Neural cell (in vitro differentiated cells): ENCODE measurements around the gene USF1. TPM values are rescaled to one million over a fixed set of nuclear protein-coding genes. Genes with fewer than 3 reads are reported as not detected.

ENCODE experiments used
- H2AFZ ChIP-seq: fragments of 200-600, 300-800 bp; sonication (generic), shearing (Covaris generic); 2 replicates; pipeline ENCODE4 v1.6.0; 2014; ENCODE audit warnings: low read depth, mild to moderate bottlenecking, antibody characterized with exemption, low read length, moderate library complexity
- H3F3A ChIP-seq: fragments of 200-600 bp; shearing (Covaris generic); 2 replicates; pipeline ENCODE4 v1.6.1; 2016; ENCODE audit warnings: mild to moderate bottlenecking, moderate library complexity, mixed read lengths, antibody characterized with exemption, low read length; ENCODE audit not compliant: insufficient read depth, poor library complexity, severe bottlenecking
- H3K27ac ChIP-seq: fragments of 200-600, 300-800 bp; sonication (generic), shearing (Covaris generic); 2 replicates; pipeline ENCODE4 v1.5.1; 2014; ENCODE audit warnings: mild to moderate bottlenecking, low read length, moderate library complexity
- H3K27me3 ChIP-seq: fragments of 300-800, 200-600 bp; sonication (generic), shearing (Covaris generic); 2 replicates; pipeline ENCODE4 v1.6.0; 2014; ENCODE audit warnings: mild to moderate bottlenecking, low read depth, low read length, moderate library complexity; ENCODE audit not compliant: insufficient read depth
- H3K36me3 ChIP-seq: fragments of 300-800, 200-600 bp; sonication (generic), shearing (Covaris generic); 2 replicates; pipeline ENCODE4 v1.5.1; 2014; ENCODE audit warnings: mild to moderate bottlenecking, antibody characterized with exemption, low read length, moderate library complexity; ENCODE audit not compliant: insufficient read depth
- H3K4me2 ChIP-seq: fragments of 300-800, 200-600 bp; sonication (generic), shearing (Covaris generic); 2 replicates; pipeline ENCODE4 v1.6.0; 2014; ENCODE audit warnings: mild to moderate bottlenecking, low read length
- H3K4me3 ChIP-seq: fragments of 300-800, 200-600 bp; sonication (generic), shearing (Covaris generic); 2 replicates; pipeline ENCODE4 v1.5.1; 2014; ENCODE audit warnings: mild to moderate bottlenecking, low read length, moderate library complexity
- H3K79me2 ChIP-seq: fragments of 200-600 bp; shearing (Covaris generic); replicated peaks from 2 replicates; pipeline ENCODE4 v1.6.0; 2014; ENCODE audit warnings: mild to moderate bottlenecking, low read length, moderate library complexity; ENCODE audit not compliant: insufficient read depth
- H3K9ac ChIP-seq: fragments of 300-800, 200-600 bp; sonication (generic), shearing (Covaris generic); 2 replicates; pipeline ENCODE4 v1.6.1; 2016; ENCODE audit warnings: mild to moderate bottlenecking, low read length, mixed read lengths
- H3K9me2 ChIP-seq: fragments of 200-600 bp; shearing (Covaris generic); 2 replicates; pipeline ENCODE4 v1.6.1; 2016; ENCODE audit warnings: mild to moderate bottlenecking, low read length, mixed read lengths; ENCODE audit not compliant: insufficient read depth
- H3K9me3 ChIP-seq: fragments of 200-600, 300-800 bp; sonication (generic), shearing (Covaris generic); 2 replicates; pipeline ENCODE4 v1.6.1; 2016; ENCODE audit warnings: mild to moderate bottlenecking, mixed run types, low read length, moderate library complexity, mixed read lengths
- H4K20me1 ChIP-seq: fragments of 200-600 bp; shearing (Covaris generic); 2 replicates; pipeline ENCODE4 v1.6.1; 2016; ENCODE audit warnings: mild to moderate bottlenecking, mixed run types; ENCODE audit not compliant: insufficient read depth
- EP300 ChIP-seq: fragments of 450-650 bp; conservative IDR thresholded peaks from 2 replicates; pipeline ENCODE4 v1.6.1; 2014; ENCODE audit warnings: antibody characterized with exemption, mild to moderate bottlenecking, moderate library complexity; ENCODE audit not compliant: poor library complexity, severe bottlenecking
- EZH2 ChIP-seq: fragments of 200-600, 300-800 bp; shearing (Covaris generic), sonication (generic); IDR thresholded peaks from 2 replicates; pipeline ENCODE4 v1.6.1; 2014; ENCODE audit warnings: antibody characterized with exemption, low read length, borderline replicate concordance, mild to moderate bottlenecking; ENCODE audit not compliant: insufficient read depth, poor library complexity, severe bottlenecking
- MXI1 ChIP-seq: fragments of 450-650 bp; conservative IDR thresholded peaks from 2 replicates; pipeline ENCODE4 v1.6.1; 2014; ENCODE audit warnings: antibody characterized with exemption, mild to moderate bottlenecking; ENCODE audit not compliant: poor library complexity, severe bottlenecking
- POLR2AphosphoS5 ChIP-seq: IDR thresholded peaks from 2 replicates; pipeline ENCODE4 v1.6.1; 2012
- RAD21 ChIP-seq: fragments of 450-650 bp; conservative IDR thresholded peaks from 2 replicates; pipeline ENCODE4 v1.6.1; 2014; ENCODE audit warnings: antibody characterized with exemption, mild to moderate bottlenecking, moderate library complexity
- TAF1 ChIP-seq: IDR thresholded peaks from 2 replicates; pipeline ENCODE4 v1.6.1; 2012; ENCODE audit warnings: low read depth
- polyA plus RNA-seq: library from polyadenylated mRNA; depleted of rRNA; stranded (reverse); fragments of >200 nt; gene quantifications from 2 replicates; pipeline ENCODE4 v1.2.3, GENCODE V29; 2014
- TF ChIP-seq, protein P1 (sequence below): IDR thresholded peaks from 2 replicates; pipeline ENCODE4 v1.6.1; 2012; ENCODE audit warnings: borderline replicate concordance
- TF ChIP-seq, protein P2 (sequence below): fragments of 450-650 bp; IDR thresholded peaks from 2 replicates; pipeline ENCODE4 v1.5.1; 2014; ENCODE audit warnings: antibody characterized with exemption, mild to moderate bottlenecking, moderate library complexity; ENCODE audit not compliant: poor library complexity, severe bottlenecking

Gene USF1
- polyA plus RNA-seq, 1 donor from 2014 or later: 366 TPM

DNA sequence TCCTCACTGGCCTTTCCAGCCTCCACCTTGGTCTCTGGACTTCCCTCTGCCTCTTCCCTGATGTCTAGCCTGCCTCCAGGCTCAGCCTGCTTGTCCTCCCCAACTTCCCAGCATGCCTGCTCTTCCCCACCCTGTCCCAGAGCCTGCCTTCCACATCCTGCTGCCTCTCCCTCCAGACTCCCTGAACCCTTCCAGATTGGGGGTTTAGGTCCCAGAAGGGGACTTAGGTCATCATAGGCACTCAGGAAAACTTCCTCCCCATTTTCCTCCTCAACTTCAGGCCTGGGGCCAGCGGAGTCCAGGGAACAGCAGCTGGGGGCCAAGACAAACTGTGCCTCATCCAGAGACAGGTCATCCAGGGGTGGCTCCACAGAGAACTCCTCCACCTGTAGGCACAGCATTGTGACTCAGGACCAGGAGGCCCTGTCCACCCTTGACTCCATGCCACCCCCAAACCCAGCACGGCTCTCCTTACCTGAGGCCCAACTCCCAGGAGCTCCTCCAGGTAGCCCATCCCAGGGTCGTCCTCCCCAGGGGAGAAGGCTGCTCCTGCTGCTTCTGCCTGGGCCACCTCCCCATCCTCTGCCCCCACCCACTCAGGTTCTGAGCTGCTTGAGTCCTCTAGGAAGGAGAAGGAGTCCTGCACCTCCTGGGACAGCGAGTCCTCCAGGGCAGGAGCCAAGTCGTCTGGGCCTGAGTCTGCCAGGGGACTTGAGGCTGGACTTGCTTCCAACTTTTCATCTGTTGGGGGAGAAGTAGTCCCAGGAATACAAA lies 3.4 kb upstream of the USF1 start:
- H3K4me3 ChIP-seq: no peak overlapping the region
- TF ChIP-seq, protein P1, sequence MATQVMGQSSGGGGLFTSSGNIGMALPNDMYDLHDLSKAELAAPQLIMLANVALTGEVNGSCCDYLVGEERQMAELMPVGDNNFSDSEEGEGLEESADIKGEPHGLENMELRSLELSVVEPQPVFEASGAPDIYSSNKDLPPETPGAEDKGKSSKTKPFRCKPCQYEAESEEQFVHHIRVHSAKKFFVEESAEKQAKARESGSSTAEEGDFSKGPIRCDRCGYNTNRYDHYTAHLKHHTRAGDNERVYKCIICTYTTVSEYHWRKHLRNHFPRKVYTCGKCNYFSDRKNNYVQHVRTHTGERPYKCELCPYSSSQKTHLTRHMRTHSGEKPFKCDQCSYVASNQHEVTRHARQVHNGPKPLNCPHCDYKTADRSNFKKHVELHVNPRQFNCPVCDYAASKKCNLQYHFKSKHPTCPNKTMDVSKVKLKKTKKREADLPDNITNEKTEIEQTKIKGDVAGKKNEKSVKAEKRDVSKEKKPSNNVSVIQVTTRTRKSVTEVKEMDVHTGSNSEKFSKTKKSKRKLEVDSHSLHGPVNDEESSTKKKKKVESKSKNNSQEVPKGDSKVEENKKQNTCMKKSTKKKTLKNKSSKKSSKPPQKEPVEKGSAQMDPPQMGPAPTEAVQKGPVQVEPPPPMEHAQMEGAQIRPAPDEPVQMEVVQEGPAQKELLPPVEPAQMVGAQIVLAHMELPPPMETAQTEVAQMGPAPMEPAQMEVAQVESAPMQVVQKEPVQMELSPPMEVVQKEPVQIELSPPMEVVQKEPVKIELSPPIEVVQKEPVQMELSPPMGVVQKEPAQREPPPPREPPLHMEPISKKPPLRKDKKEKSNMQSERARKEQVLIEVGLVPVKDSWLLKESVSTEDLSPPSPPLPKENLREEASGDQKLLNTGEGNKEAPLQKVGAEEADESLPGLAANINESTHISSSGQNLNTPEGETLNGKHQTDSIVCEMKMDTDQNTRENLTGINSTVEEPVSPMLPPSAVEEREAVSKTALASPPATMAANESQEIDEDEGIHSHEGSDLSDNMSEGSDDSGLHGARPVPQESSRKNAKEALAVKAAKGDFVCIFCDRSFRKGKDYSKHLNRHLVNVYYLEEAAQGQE: no peak
- TF ChIP-seq EZH2: no peak
- no peak for TF ChIP-seq RAD21
- TF ChIP-seq POLR2AphosphoS5: no peak
- no peak for TF ChIP-seq TAF1
- no peak for TF ChIP-seq MXI1
- TF ChIP-seq EP300: no peak
- H3K27me3 ChIP-seq: no peaks in the 10 kb centered on the region
- no peak overlapping the region for H3K9ac ChIP-seq
- no peak overlapping the region for H2AFZ ChIP-seq
- H4K20me1 ChIP-seq: no peaks in the 10 kb centered on the region
- H3K79me2 ChIP-seq: peaks cover 11% of the 10 kb centered on the region
- no peak overlapping the region for H3K4me2 ChIP-seq
- peaks cover 12% of the 10 kb centered on the region for H3K9me3 ChIP-seq
- no peaks in the 10 kb centered on the region for H3K9me2 ChIP-seq
- H3K36me3 ChIP-seq: no peaks in the 10 kb centered on the region
- H3K27ac ChIP-seq: no peak overlapping the region
- peaks cover 3% of the 10 kb centered on the region for H3F3A ChIP-seq

DNA sequence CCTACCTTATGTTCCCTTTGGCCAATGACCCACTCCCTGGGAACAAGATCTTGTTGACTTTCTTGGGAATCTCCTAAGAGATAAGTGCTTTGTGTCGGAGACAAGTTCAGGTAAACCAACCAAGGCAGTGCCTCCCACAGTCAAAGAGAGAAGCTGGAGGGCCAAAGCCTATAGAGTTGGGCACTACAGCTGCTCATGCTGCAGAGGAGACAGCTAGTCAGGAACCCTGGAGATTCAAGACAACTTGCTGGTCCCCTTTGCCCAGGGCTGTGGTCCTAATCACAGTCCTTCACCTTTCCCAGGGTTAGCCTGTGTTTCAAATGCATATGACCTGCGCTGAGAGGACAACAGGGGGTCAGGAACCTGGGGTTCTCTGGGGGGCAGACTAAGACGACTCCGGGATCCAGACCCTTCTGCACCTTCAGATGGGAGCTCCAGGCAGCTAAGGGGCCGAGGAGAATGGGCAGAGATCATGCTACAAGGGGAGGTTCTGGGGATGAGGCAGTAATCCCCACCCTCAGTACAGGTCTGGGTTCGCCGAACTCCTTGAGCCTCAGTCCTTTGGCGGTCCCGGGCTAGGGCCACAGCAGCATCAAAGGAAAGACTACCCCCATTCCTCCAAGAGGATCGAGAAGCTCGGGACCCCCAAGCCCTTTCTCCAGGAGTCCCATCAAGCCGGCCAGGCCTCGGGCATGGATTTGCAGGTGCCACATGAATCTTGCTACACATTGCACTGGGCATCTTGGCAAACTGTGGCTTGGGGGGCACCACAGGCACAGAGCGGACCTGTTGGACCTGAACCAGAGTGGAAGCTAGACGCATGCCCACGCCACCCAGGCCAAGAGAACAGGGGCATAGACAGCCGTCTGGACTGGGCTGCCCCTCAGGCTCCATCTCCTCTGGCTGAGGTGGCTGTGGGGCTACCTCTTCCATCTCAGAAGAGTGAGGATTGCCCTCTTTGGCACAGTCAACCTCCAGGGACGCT lies 2.0 kb upstream of the USF1 start:
- Histone ChIP-seq H4K20me1 (no peaks in the 10 kb centered on the region), H3K9me2 (no peaks in the 10 kb centered on the region)
- TF ChIP-seq MXI1 (no peak), RAD21 (no peak), POLR2AphosphoS5 (no peak), EP300 (no peak)
- TF ChIP-seq, protein P1: no peak
- TF ChIP-seq, protein P2, sequence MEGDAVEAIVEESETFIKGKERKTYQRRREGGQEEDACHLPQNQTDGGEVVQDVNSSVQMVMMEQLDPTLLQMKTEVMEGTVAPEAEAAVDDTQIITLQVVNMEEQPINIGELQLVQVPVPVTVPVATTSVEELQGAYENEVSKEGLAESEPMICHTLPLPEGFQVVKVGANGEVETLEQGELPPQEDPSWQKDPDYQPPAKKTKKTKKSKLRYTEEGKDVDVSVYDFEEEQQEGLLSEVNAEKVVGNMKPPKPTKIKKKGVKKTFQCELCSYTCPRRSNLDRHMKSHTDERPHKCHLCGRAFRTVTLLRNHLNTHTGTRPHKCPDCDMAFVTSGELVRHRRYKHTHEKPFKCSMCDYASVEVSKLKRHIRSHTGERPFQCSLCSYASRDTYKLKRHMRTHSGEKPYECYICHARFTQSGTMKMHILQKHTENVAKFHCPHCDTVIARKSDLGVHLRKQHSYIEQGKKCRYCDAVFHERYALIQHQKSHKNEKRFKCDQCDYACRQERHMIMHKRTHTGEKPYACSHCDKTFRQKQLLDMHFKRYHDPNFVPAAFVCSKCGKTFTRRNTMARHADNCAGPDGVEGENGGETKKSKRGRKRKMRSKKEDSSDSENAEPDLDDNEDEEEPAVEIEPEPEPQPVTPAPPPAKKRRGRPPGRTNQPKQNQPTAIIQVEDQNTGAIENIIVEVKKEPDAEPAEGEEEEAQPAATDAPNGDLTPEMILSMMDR: no peak

More for the DNA sequence above, 2.0 kb upstream of the USF1 start:
- Histone ChIP-seq H3K4me2 (no peak overlapping the region), H3F3A (peaks cover 3% of the 10 kb centered on the region), H3K27me3 (no peaks in the 10 kb centered on the region), H3K9me3 (peaks cover 12% of the 10 kb centered on the region), H3K36me3 (peaks cover 1% of the 10 kb centered on the region), H3K27ac (no peak overlapping the region), H3K4me3 (no peak overlapping the region), H2AFZ (no peak overlapping the region), H3K9ac (no peak overlapping the region), H3K79me2 (peaks cover 21% of the 10 kb centered on the region)
